Activated CD8-positive, alpha-beta memory T cell treated with anti-CD3 and anti-CD28 coated beads, Interleukin-2, amount 50 U/mL, for 48 hours (primary cell): ENCODE data around the gene KCNMA1.

Experiments used
- DNase-seq: peaks from one replicate; pipeline ENCODE4 v3.0.0-alpha.2; 2020

KCNMA1 gene

GRCh38 chr10:77226853-77227565 lies 410.6 kb downstream of the KCNMA1 start:
- DNase-seq = no peak

- DNase-seq = no peak
Measured at GRCh38 chr10:77226452-77226851, 411.2 kb downstream of the KCNMA1 start.

GRCh38 chr10:77226020-77226419 lies 411.6 kb downstream of the KCNMA1 start:
- no peak for DNase-seq

GRCh38 chr10:77223526-77224460 lies 413.8 kb downstream of the KCNMA1 start:
- no peak for DNase-seq

- DNase-seq = no peak
Measured at GRCh38 chr10:77220150-77220549, 417.5 kb downstream of the KCNMA1 start.

- no peak for DNase-seq
Measured at GRCh38 chr10:77219046-77219445, 418.6 kb downstream of the KCNMA1 start.

- DNase-seq = no peak
Measured at GRCh38 chr10:77214799-77215198, 422.8 kb downstream of the KCNMA1 start.

GRCh38 chr10:77212632-77213031 lies 425.0 kb downstream of the KCNMA1 start:
- no peak for DNase-seq

GRCh38 chr10:77210645-77211044 lies 427.0 kb downstream of the KCNMA1 start:
- DNase-seq = no peak

- DNase-seq = no peak
Measured at GRCh38 chr10:77208684-77209256, 428.8 kb downstream of the KCNMA1 start.

GRCh38 chr10:77207828-77208185 lies 429.8 kb downstream of the KCNMA1 start:
- DNase-seq = no peak

GRCh38 chr10:77207182-77207827 lies 430.3 kb downstream of the KCNMA1 start:
- DNase-seq = no peak

- no peak for DNase-seq
Measured at GRCh38 chr10:77205135-77205534, 432.5 kb downstream of the KCNMA1 start.

GRCh38 chr10:77204171-77204570 lies 433.4 kb downstream of the KCNMA1 start:
- no peak for DNase-seq

GRCh38 chr10:77202857-77203256 lies 434.8 kb downstream of the KCNMA1 start:
- DNase-seq = no peak

- no peak for DNase-seq
Measured at GRCh38 chr10:77201135-77202106, 436.2 kb downstream of the KCNMA1 start.

- no peak for DNase-seq
Measured at GRCh38 chr10:77197544-77197943, 440.1 kb downstream of the KCNMA1 start.

- DNase-seq = no peak
Measured at GRCh38 chr10:77196614-77197013, 441.0 kb downstream of the KCNMA1 start.

- DNase-seq = no peak
Measured at GRCh38 chr10:77195101-77195500, 442.5 kb downstream of the KCNMA1 start.

- no peak for DNase-seq
Measured at GRCh38 chr10:77193001-77193400, 444.6 kb downstream of the KCNMA1 start.

GRCh38 chr10:77192402-77192801 lies 445.2 kb downstream of the KCNMA1 start:
- no peak for DNase-seq
